Glutamatergic neuron (in vitro differentiated cells): ENCODE measurements around the gene NCOA7. TPM values are rescaled to one million over a fixed set of nuclear protein-coding genes. Genes with fewer than 3 reads are reported as not detected.

Experiments used
- DNase-seq: peaks from one replicate; pipeline ENCODE4 v3.0.0; 2022
- H3K27ac Mint-ChIP-seq: one replicate; pipeline ENCODE4 v1.8.0; 2020; ENCODE audit warnings: mild to moderate bottlenecking, mixed read lengths, inconsistent platforms; ENCODE audit not compliant: unreplicated experiment
- H3K27me3 Mint-ChIP-seq: one replicate; pipeline ENCODE4 v1.8.0; 2020; ENCODE audit warnings: mild to moderate bottlenecking, moderate library complexity, mixed read lengths, inconsistent platforms; ENCODE audit not compliant: unreplicated experiment
- H3K36me3 Mint-ChIP-seq: one replicate; pipeline ENCODE4 v1.8.0; 2020; ENCODE audit warnings: mild to moderate bottlenecking, mixed read lengths, inconsistent platforms; ENCODE audit not compliant: unreplicated experiment
- H3K4me1 Mint-ChIP-seq: one replicate; pipeline ENCODE4 v1.8.0; 2020; ENCODE audit warnings: mild to moderate bottlenecking, low read depth, mixed read lengths, inconsistent platforms; ENCODE audit not compliant: unreplicated experiment
- H3K4me3 Mint-ChIP-seq: one replicate; pipeline ENCODE4 v1.8.0; 2020; ENCODE audit warnings: mild to moderate bottlenecking, mixed read lengths, inconsistent platforms; ENCODE audit not compliant: unreplicated experiment
- H3K9me3 Mint-ChIP-seq: one replicate; pipeline ENCODE4 v1.8.0; 2020; ENCODE audit warnings: mild to moderate bottlenecking, moderate library complexity, mixed read lengths, inconsistent platforms; ENCODE audit not compliant: unreplicated experiment
- total RNA-seq: library from RNA; stranded (reverse); fragmentation: NEBNext Ultra II Directional; extraction: Animal tissue kit (Norgen Biotek cat#: 25700); gene quantifications from one replicate; pipeline ENCODE4 v1.2.1, GENCODE V29; 2021; ENCODE audit not compliant: unreplicated experiment
- TF ChIP-seq, protein P1 (sequence below): fragments of 200-600 bp; sonication (generic); IDR thresholded peaks from one replicate; pipeline ENCODE4 v1.5.0; 2021; ENCODE audit not compliant: partially characterized antibody, unreplicated experiment

The NCOA7 gene
- total RNA-seq, 1 donor from 2014 or later = 23.5 TPM

DNA sequence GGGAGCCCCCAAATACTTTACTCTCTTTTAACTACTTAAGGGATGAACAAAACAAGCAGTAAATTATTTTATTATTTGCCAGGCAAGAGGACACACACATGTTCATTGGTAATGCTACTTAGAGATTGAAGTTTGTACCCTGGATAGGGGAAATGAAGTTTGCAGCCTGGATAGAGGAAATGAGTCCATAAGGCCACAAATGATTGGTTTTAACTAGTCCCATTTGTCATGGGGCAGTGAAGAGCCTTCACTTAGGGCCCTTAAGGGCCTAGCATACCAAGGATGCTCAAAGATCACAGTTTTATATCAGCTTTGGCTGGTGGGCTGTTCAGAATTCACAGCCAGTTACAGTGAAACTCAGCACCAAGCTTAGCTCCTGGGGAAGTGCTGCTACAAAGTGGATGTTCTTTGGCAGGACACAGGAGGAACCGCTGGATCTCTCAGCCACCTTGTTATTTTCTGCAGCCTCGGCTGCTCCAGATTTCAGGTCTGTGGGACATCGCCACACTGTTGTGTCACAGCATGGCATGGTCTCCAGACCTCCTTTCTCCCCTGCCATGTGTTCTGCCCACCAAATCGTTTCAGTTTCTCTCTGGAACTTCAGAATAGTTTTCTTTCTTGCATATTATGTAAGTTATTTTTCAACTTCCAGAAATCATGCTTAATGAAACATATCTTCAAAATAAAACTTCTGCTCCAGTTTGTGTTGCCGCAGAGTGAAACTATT lies 41.8 kb downstream of the NCOA7 start:
- Mint-ChIP-seq H3K27me3 (no peaks in the 10 kb centered on the region), H3K9me3 (peaks cover 2% of the 10 kb centered on the region), H3K36me3 (no peaks in the 10 kb centered on the region), H3K4me3 (no peak overlapping the region), H3K27ac (no peak overlapping the region), H3K4me1 (peaks cover 8% of the 10 kb centered on the region)
- no peak for DNase-seq
- TF ChIP-seq, protein P1, sequence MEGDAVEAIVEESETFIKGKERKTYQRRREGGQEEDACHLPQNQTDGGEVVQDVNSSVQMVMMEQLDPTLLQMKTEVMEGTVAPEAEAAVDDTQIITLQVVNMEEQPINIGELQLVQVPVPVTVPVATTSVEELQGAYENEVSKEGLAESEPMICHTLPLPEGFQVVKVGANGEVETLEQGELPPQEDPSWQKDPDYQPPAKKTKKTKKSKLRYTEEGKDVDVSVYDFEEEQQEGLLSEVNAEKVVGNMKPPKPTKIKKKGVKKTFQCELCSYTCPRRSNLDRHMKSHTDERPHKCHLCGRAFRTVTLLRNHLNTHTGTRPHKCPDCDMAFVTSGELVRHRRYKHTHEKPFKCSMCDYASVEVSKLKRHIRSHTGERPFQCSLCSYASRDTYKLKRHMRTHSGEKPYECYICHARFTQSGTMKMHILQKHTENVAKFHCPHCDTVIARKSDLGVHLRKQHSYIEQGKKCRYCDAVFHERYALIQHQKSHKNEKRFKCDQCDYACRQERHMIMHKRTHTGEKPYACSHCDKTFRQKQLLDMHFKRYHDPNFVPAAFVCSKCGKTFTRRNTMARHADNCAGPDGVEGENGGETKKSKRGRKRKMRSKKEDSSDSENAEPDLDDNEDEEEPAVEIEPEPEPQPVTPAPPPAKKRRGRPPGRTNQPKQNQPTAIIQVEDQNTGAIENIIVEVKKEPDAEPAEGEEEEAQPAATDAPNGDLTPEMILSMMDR = no peak

- Mint-ChIP-seq H3K36me3 (no peaks in the 10 kb centered on the region), H3K4me3 (no peak overlapping the region), H3K9me3 (peaks cover 2% of the 10 kb centered on the region), H3K27me3 (no peaks in the 10 kb centered on the region), H3K4me1 (no peaks in the 10 kb centered on the region), H3K27ac (no peak overlapping the region)
- DNase-seq = no peak
- TF ChIP-seq, protein P1 = no peak
Observed at GRCh38 chr6:125834348-125834747, 43.6 kb downstream of the NCOA7 start.

DNA sequence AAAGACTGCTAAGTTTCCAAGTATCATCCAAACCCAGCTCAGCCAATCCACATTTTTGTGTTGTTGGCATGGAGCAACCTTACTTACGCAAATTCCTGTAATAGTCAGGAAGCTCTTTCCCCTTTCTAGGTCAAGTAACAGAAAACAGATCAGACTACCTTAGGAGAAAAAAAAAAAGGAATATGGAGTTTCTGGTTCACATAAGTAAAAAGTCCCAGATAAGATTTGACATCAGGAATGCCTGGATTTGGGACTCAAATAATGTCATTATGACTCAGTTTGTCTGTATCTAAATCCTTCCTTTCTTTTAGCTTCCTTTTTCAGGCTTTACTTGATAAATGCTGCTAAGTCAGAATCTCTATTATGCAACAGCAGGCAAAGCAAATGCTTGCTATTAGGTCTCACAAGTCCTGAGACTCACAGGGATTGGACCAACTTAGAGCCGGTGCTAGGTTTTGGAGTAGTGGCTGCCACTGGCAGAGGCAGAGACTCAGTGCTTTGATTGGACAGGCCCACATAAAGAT lies 44.5 kb downstream of the NCOA7 start:
- Mint-ChIP-seq H3K4me3 (no peak overlapping the region), H3K9me3 (peaks cover 2% of the 10 kb centered on the region), H3K27me3 (no peaks in the 10 kb centered on the region), H3K36me3 (no peaks in the 10 kb centered on the region), H3K27ac (no peak overlapping the region), H3K4me1 (no peaks in the 10 kb centered on the region)
- DNase-seq = no peak
- TF ChIP-seq, protein P1 = no peak

DNA sequence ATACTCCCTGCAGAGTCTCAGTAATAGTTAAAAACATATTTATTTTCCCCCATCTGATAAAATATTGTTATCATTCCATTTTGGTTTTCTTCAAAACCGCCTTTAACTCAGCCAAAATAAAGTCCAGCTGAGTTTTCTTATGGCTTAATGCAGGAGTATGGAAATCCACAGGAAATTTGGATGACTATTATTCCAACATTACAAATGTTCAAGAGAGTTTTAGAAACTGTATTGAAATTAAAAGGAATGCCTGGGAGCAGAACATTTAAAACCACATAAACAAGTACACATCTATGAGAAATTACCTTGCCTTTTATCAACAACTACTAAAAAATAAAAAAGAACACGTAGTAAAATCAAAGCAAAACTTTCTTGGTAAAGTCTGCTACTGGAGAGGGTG lies 45.7 kb downstream of the NCOA7 start:
- no peaks in the 10 kb centered on the region for H3K27me3 Mint-ChIP-seq
- H3K9me3 Mint-ChIP-seq = peaks cover 2% of the 10 kb centered on the region
- DNase-seq = no peak
- no peak overlapping the region for H3K4me3 Mint-ChIP-seq
- H3K27ac Mint-ChIP-seq = no peak overlapping the region
- TF ChIP-seq, protein P1 = no peak
- no peaks in the 10 kb centered on the region for H3K4me1 Mint-ChIP-seq
- no peaks in the 10 kb centered on the region for H3K36me3 Mint-ChIP-seq

DNA sequence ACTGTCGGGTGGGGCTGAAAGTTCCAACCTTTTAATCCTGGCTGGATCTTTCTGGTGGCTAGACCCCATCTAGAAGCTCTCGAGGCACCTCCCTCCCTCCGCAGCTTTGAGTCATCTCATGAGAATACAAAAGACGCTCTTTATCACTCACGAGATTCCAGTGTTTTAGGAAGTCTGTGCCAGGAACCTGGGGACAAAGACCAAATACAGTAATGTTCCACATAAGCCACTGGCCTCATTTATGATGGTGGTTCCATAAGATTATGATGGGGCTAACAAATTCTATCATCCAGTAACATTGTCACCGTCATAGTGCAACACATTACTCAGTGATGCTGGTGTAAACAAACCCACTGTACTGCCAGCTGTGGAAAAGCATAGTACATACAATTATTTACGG lies 48.7 kb downstream of the NCOA7 start:
- no peak overlapping the region for H3K4me3 Mint-ChIP-seq
- H3K4me1 Mint-ChIP-seq = peaks cover 2% of the 10 kb centered on the region
- H3K27me3 Mint-ChIP-seq = no peaks in the 10 kb centered on the region
- no peak for DNase-seq
- TF ChIP-seq, protein P1 = no peak
- H3K27ac Mint-ChIP-seq = no peak overlapping the region
- no peaks in the 10 kb centered on the region for H3K9me3 Mint-ChIP-seq
- no peaks in the 10 kb centered on the region for H3K36me3 Mint-ChIP-seq
